Sigmoid colon (tissue), 7 donors: ENCODE measurements around the gene HDAC7. TPM values are rescaled to one million over a fixed set of nuclear protein-coding genes. Genes with fewer than 3 reads are reported as not detected.

ENCODE experiments used
- DNase-seq: peaks from one replicate; pipeline ENCODE4 v3.0.0-alpha.2; 2019
- H3K27ac ChIP-seq, 4 donors: fragments of 200-600 bp; sonication (generic); one replicate each; pipeline ENCODE4 v1.5.1; 2016 to 2019; ENCODE audit warnings: mild to moderate bottlenecking in 1 of 4
- H3K27me3 ChIP-seq, 3 donors: fragments of 200-600 bp; sonication (generic); one replicate each; pipeline ENCODE4 v1.5.1; 2019; ENCODE audit warnings: mild to moderate bottlenecking in 1 of 3
- H3K36me3 ChIP-seq, 4 donors: fragments of 200-600 bp; sonication (generic); one replicate each; pipeline ENCODE4 v1.5.1; 2016 to 2019
- H3K4me1 ChIP-seq, 4 donors: fragments of 200-600 bp; sonication (generic); one replicate each; pipeline ENCODE4 v1.5.1; 2017 to 2019
- H3K4me3 ChIP-seq, 4 donors: fragments of 200-600 bp; sonication (generic); one replicate each; pipeline ENCODE4 v1.5.1; 2017 to 2019; ENCODE audit warnings: mild to moderate bottlenecking in 2 of 4, moderate library complexity in 1 of 4
- H3K9me3 ChIP-seq, 4 donors: fragments of 200-600 bp in 3 of 4; sonication (generic) in 3 of 4; one replicate each; pipeline versions ENCODE4 v1.5.1 to v1.6.1; 2013 to 2019
- CTCF ChIP-seq, 4 experiments: fragments of 450-650 bp in 3 of 4; fragments of 200-600 bp in 1 of 4; IDR thresholded peaks; one replicate each; pipeline ENCODE4 v1.5.1; 2016 to 2019; ENCODE audit warnings: antibody characterized with exemption in 4 of 4, mild to moderate bottlenecking in 3 of 4, moderate library complexity in 2 of 4
- EP300 ChIP-seq, 4 donors: sonication (generic); formaldehyde crosslinking; IDR thresholded peaks; one replicate each; pipeline ENCODE4 v1.6.1; 2017; ENCODE audit warnings: antibody characterized with exemption in 4 of 4
- POLR2A ChIP-seq, 2 donors: fragments of 450-650 bp; IDR thresholded peaks; one replicate each; pipeline ENCODE4 v1.6.1; 2016; ENCODE audit warnings: antibody characterized with exemption in 2 of 2, mild to moderate bottlenecking in 2 of 2, moderate library complexity in 2 of 2
- POLR2AphosphoS5 ChIP-seq, 4 donors: sonication (generic); formaldehyde crosslinking; IDR thresholded peaks; one replicate each; pipeline ENCODE4 v1.6.1; 2017; ENCODE audit warnings: antibody characterized with exemption in 4 of 4
- WGBS, 2 donors: extraction: QIAGEN DNeasy Blood & Tissue Kit; methylation state at CpG; one replicate each; pipeline ENCODE4 v1.1.7; 2013; 5-methylcytosine and 5-hydroxymethylcytosine counted together
- intact Hi-C: fragments of 100-400 bp; cut with DNase I; formaldehyde crosslinking; loops from one replicate; pipeline ENCODE4 v1.15.1; 2023
- polyA plus RNA-seq, 3 donors: library from polyadenylated mRNA; stranded (reverse); fragments of 200-250 nt; gene quantifications; one replicate each; pipeline ENCODE4 v1.2.3, GENCODE V29; 2013
- total RNA-seq, 4 donors: library from RNA; depleted of rRNA; stranded (reverse); fragments of >200 nt; gene quantifications; one replicate each; pipeline ENCODE4 v1.1.0, GENCODE V29; 2016
- donor health status: healthy with polysubstance abuse.
- donor health status: Bipolar disorder and iron deficiency.
- donor health status: healthy.

The HDAC7 gene
- total and polyA plus RNA-seq, 7 donors: 6.5 to 79.2 (median 45.3) TPM

- H3K9me3 ChIP-seq: no peaks in the 10 kb centered on the region
- H3K27me3 ChIP-seq: no peaks in the 10 kb centered on the region
- TF ChIP-seq POLR2AphosphoS5 (IDR thresholded peaks at IDR 0.05) (no peak), POLR2A (IDR thresholded peaks at IDR 0.05) (no peak), EP300 (IDR thresholded peaks at IDR 0.05) (no peak), CTCF (IDR thresholded peaks at IDR 0.05) (no peak)
- WGBS, 2 donors: 92 to 93% methylated on average over 3 of the region's 3 CpGs
- intact Hi-C loops: no loop called here
- H3K27ac ChIP-seq: peak overlapping the region in 3 of 4 donors; percentile 10 to 60 (median 25)
- H3K36me3 ChIP-seq: no peaks in the 10 kb centered on the region
- peaks cover 0 to 56% (median 36%) of the 10 kb centered on the region in 4 donors for H3K4me1 ChIP-seq
- no peak for DNase-seq
- no peak overlapping the region for H3K4me3 ChIP-seq
Observed at GRCh38 chr12:47770086-47770726, 49.5 kb downstream of the HDAC7 start.

- intact Hi-C loops: no loop called here
- no peaks in the 10 kb centered on the region for H3K9me3 ChIP-seq
- WGBS, 2 donors: 29 to 81% methylated on average over 4 of the region's 4 CpGs
- H3K4me3 ChIP-seq: no peak overlapping the region
- H3K4me1 ChIP-seq: peaks cover 0 to 51% (median 30%) of the 10 kb centered on the region in 4 donors
- H3K36me3 ChIP-seq: no peaks in the 10 kb centered on the region
- H3K27ac ChIP-seq: peak overlapping the region in 1 of 4 donors; percentile 60
- TF ChIP-seq POLR2A (IDR thresholded peaks at IDR 0.05): no peak
- TF ChIP-seq EP300 (IDR thresholded peaks at IDR 0.05): no peak
- no peak for TF ChIP-seq POLR2AphosphoS5 (IDR thresholded peaks at IDR 0.05)
- no peak for TF ChIP-seq CTCF (IDR thresholded peaks at IDR 0.05)
- no peaks in the 10 kb centered on the region for H3K27me3 ChIP-seq
- DNase-seq: no peak
Observed at GRCh38 chr12:47769234-47770085, 50.2 kb downstream of the HDAC7 start.

- Histone ChIP-seq H3K9me3 (no peaks in the 10 kb centered on the region), H3K27ac (no peak overlapping the region), H3K36me3 (no peaks in the 10 kb centered on the region), H3K27me3 (no peaks in the 10 kb centered on the region), H3K4me1 (peaks cover 0 to 41% (median 20%) of the 10 kb centered on the region in 4 donors), H3K4me3 (no peak overlapping the region)
- no peak for DNase-seq
- 60 to 77% methylated on average over 2 of the region's 2 CpGs for WGBS, 2 donors
- intact Hi-C loops: no loop called here
- TF ChIP-seq POLR2AphosphoS5 (IDR thresholded peaks at IDR 0.05) (no peak), CTCF (IDR thresholded peaks at IDR 0.05) (no peak), EP300 (IDR thresholded peaks at IDR 0.05) (no peak), POLR2A (IDR thresholded peaks at IDR 0.05) (no peak)
Observed at GRCh38 chr12:47768323-47768811, 51.3 kb downstream of the HDAC7 start.

- intact Hi-C loops: loop anchor here (2.0 kb wide), 1 partner anchor 50 kb away; no protein-coding TSS in a partner anchor
Observed at GRCh38 chr12:47767216-47767724, 52.4 kb downstream of the HDAC7 start.

More at GRCh38 chr12:47767216-47767724, 52.4 kb downstream of the HDAC7 start:
- no peak for DNase-seq
- no peak overlapping the region for H3K4me3 ChIP-seq
- peak; percentile 11 to 50 (median 40) for TF ChIP-seq CTCF (IDR thresholded peaks at IDR 0.05)
- TF ChIP-seq EP300 (IDR thresholded peaks at IDR 0.05): no peak
- H3K9me3 ChIP-seq: no peaks in the 10 kb centered on the region
- no peaks in the 10 kb centered on the region for H3K27me3 ChIP-seq
- WGBS, 2 donors: 35 to 55% methylated on average over 4 of the region's 4 CpGs
- H3K27ac ChIP-seq: no peak overlapping the region
- H3K36me3 ChIP-seq: no peaks in the 10 kb centered on the region
- H3K4me1 ChIP-seq: peaks cover 0 to 34% (median 15%) of the 10 kb centered on the region in 4 donors
